ENCODE data around the gene ABCA13.

- TF ChIP-seq CTCF (IDR thresholded peaks at IDR 0.05) (no peak), POLR2A (IDR thresholded peaks at IDR 0.05) (no peak), POLR2AphosphoS5 (IDR thresholded peaks at IDR 0.05) (no peak)
Observed at GRCh38 chr7:48192996-48193395, 21.7 kb downstream of the ABCA13 start.
